HUES6 (cell line): ENCODE results near the gene IRF2BPL.

Experiments
- H3K27ac ChIP-seq: 2 replicates; pipeline ENCODE4 v1.7.0; 2013; ENCODE audit warnings: low read depth, mild to moderate bottlenecking, low read length, inconsistent platforms
- H3K27me3 ChIP-seq: 2 replicates; pipeline ENCODE4 v1.6.1; 2013; ENCODE audit warnings: low read length; ENCODE audit not compliant: control insufficient read depth, insufficient read depth
- H3K36me3 ChIP-seq: 2 replicates; pipeline ENCODE4 v1.6.1; 2013; ENCODE audit warnings: low read length; ENCODE audit not compliant: control insufficient read depth, insufficient read depth
- H3K4me1 ChIP-seq: 2 replicates; pipeline ENCODE4 v1.6.1; 2013; ENCODE audit warnings: low read length; ENCODE audit not compliant: control insufficient read depth, insufficient read depth
- H3K4me3 ChIP-seq: 2 replicates; pipeline ENCODE4 v1.5.1; 2013; ENCODE audit warnings: low read depth, low read length
- H3K9ac ChIP-seq: one replicate; pipeline ENCODE4 v1.6.1; 2013; ENCODE audit warnings: mild to moderate bottlenecking, low read length
- H3K9me3 ChIP-seq: 2 replicates; pipeline ENCODE4 v1.6.1; 2013; ENCODE audit warnings: low read depth, low read length; ENCODE audit not compliant: control insufficient read depth, insufficient read depth

Gene IRF2BPL

DNA sequence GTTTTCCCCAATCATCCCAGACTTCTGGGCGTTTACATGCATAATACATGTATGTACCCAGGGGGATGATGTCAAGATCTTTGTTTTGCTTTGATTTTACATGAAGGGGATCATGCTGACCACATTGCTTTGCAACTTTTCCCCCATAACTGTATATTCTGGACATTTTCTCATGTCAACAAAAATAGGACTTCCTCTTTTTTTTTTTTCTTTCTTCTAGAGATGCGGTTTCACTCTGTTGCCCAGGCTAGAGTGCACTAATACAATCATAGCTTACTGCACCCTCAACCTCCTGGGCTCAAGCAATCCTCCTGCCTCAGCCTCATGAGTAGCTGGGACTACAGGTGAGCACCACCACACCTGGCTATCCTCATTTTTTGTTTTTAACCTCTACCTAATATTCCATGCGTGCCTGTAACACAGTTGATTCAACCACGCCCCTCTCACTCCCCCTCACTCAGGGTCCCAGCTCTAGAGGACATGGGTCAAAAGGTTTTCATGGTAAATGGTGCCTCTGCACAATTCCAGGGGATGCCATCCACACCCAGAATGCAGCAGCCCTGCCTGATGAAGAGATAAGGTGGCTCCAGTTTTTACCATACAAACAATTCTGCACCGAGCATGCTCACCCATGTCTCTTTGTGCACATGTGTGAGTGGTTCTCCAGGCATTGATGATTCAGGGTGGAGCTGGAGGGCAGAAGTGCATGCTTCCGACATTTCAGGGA lies 37.5 kb upstream of the IRF2BPL start:
- Histone ChIP-seq H3K9ac (no peak overlapping the region), H3K4me3 (no peak overlapping the region), H3K27ac (no peak overlapping the region), H3K9me3 (no peaks in the 10 kb centered on the region), H3K4me1 (peaks cover 10% of the 10 kb centered on the region; the same call in 1 of the 2 replicates), H3K27me3 (no peaks in the 10 kb centered on the region), H3K36me3 (no peaks in the 10 kb centered on the region)

DNA sequence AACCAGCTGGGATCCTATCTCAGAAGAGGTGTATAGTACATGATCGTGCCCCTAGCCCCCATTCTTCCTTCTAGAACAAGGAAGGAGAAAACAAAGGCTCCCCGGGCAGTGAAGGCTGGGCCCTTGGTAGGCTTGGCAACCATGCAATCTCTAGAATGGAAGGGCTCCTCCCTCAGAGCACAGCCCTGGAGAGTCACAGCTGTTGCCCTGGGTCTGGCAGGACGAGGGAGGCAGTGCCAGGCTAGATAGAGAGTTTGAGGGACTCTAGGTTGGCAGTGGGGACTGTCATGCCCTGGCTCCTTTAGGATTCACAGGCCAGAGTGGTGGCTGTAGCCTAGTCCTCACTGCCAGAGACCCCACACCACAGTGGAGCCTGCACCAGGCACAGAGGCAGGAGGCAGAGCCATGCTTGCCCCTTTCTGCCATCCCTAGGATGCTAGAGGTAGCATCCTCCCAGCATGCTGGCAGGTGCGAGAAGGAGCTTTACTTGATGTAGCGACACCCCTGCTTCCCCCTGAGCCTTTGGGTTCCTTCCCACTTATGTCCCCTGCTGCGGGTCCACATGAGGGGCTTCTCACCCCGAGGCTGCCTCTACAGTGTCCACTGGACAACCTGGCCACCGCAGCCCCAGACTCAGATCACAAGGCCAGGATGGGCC lies 36.1 kb upstream of the IRF2BPL start:
- no peaks in the 10 kb centered on the region for H3K36me3 ChIP-seq
- H3K27me3 ChIP-seq: no peaks in the 10 kb centered on the region
- no peak overlapping the region for H3K4me3 ChIP-seq
- H3K9me3 ChIP-seq: no peaks in the 10 kb centered on the region
- no peak overlapping the region for H3K27ac ChIP-seq
- H3K9ac ChIP-seq: no peak overlapping the region
- peaks cover 9% of the 10 kb centered on the region; the same call in 1 of the 2 replicates for H3K4me1 ChIP-seq

DNA sequence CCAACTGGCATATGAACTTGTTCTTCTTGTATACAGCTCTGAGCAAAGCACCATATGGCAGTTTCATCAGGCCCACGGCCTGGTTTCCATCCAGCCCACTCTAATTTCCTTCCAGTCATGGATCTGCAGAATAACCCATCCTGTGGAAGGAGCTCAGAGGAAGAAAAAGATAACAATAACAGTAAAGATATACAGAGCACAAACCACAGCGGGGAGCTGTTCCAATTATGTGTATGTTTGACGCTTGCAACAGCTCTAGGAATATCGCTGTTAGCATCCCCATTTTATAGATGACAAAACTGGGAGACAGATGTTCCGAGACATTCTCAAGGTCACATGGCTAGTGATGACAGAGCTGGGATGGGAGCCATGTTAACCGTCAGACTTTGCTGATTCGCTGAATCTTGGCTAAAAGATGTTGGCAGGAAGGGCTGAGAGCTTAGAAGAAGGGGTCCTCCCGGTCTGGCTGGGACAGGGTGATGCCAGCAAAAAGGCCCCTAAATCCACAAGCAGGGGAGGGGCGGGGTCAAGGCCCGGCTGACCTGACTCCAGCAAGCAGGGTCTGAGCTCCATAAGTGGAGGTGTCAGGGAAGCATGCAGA lies 35.2 kb upstream of the IRF2BPL start:
- Histone ChIP-seq H3K4me3 (no peak overlapping the region), H3K27ac (no peak overlapping the region), H3K27me3 (no peaks in the 10 kb centered on the region), H3K4me1 (peaks cover 17% of the 10 kb centered on the region), H3K9me3 (no peaks in the 10 kb centered on the region), H3K36me3 (no peaks in the 10 kb centered on the region), H3K9ac (no peak overlapping the region)

DNA sequence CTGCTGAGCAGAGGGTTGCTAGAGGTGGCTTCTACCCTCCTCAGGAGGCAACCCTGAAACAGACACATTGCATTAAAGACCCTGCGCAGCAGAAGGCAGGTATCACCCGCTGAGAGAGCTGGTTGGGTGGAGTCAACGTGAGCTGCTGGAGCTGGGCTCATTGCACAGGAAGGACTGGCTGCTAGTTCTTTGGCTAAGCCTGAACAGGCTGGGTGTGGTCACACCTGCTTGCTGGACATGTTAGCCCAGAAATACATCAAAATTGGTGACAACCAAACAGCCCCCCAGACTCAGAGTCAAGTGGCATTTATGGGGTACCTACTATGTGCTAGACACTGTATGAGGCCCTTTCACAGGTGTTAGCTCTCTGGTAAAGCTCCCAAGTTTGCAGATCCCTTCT lies 33.8 kb upstream of the IRF2BPL start:
- no peak overlapping the region for H3K9ac ChIP-seq
- no peaks in the 10 kb centered on the region for H3K36me3 ChIP-seq
- H3K9me3 ChIP-seq: no peaks in the 10 kb centered on the region
- no peak overlapping the region for H3K4me3 ChIP-seq
- peaks cover 14% of the 10 kb centered on the region for H3K4me1 ChIP-seq
- no peak overlapping the region for H3K27ac ChIP-seq
- H3K27me3 ChIP-seq: no peaks in the 10 kb centered on the region

DNA sequence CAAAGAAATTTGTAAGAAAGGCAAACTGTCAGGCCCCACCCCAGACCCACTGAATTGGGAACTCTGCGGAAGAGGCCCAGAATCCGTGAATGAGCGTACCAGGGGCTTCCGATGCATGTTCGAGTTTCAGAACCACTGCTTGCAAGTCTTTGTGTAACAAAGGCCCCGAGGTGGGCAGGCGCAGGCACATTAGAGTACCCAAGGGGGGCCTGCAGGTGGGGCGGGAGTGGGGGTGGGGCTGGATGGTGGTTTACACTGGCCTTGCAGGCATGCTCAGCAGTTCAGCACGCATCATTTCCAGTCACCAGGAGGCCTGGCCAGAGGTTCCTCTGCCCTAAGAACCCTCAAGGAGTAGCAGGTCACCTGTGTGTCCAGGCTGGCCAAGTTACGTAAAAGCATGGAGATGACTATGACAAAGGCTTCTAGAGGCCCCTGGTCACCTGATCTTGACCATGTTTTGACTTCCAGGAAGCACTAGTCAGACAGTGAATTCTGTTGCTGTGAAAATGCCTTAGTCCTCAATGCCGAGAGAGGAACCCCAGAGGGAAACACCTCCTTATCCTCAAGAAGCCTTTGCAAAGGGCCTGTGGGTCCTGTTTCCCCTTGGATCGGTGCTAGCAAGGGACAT lies 33.2 kb upstream of the IRF2BPL start:
- Histone ChIP-seq H3K4me3 (no peak overlapping the region), H3K27ac (no peak overlapping the region), H3K36me3 (no peaks in the 10 kb centered on the region), H3K4me1 (peaks cover 14% of the 10 kb centered on the region), H3K27me3 (no peaks in the 10 kb centered on the region), H3K9ac (no peak overlapping the region), H3K9me3 (no peaks in the 10 kb centered on the region)

DNA sequence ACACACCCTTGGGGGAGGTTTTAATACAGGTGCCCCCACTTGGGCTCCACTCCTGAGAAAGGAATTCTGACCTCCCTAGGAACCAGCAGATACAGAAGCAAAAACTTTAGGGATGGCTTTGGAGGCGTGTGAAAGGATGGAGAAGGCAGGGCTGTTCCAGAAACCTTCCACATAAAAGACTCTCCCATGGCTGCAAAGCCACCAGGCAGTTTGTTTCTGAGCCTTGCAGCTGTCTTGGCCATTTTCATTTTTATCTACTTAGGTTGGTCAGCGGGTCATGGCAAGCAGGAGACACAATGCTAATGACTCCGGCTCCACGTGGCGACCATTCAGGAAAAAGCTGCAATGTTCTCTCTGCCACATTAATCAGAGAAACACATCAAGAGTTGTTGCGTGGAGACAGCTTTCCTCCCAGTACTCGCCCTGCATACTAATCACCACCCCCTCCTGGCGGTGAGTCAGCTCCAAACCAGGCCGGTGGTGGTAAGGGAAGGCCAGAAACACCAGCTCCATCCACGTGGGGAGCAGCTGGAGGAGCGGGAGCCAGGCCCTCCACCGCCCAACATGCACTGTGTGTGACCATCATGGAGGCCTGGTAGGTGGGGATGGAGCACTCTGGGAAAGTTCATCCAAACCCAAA lies 30.9 kb upstream of the IRF2BPL start:
- H3K27ac ChIP-seq: no peak overlapping the region
- no peaks in the 10 kb centered on the region for H3K27me3 ChIP-seq
- no peak overlapping the region for H3K9ac ChIP-seq
- H3K4me3 ChIP-seq: no peak overlapping the region
- no peaks in the 10 kb centered on the region for H3K36me3 ChIP-seq
- peaks cover 6% of the 10 kb centered on the region for H3K9me3 ChIP-seq
- peaks cover 14% of the 10 kb centered on the region for H3K4me1 ChIP-seq

DNA sequence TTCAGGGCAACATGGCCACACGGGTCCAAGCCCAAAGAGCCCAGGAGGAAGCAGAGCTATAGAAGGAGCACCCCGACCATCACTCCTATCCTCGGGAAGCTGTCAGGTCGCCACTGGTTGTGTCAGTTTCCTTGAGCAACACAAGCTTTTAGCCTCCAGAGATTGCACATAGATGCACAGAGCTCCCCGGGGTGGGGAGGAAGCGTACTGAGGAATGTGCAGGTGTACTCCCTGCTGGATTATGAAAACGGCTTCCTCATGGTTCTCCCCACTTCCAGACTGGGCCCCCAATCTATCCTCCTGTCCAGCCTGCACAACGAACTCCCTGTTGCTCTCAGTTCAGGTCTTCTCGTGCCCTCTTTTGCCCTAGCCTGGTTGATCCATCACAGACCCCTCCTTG lies 30.3 kb upstream of the IRF2BPL start:
- H3K27me3 ChIP-seq: no peaks in the 10 kb centered on the region
- no peaks in the 10 kb centered on the region for H3K36me3 ChIP-seq
- H3K9me3 ChIP-seq: peaks cover 6% of the 10 kb centered on the region
- no peak overlapping the region for H3K27ac ChIP-seq
- no peak overlapping the region for H3K9ac ChIP-seq
- H3K4me1 ChIP-seq: peaks cover 14% of the 10 kb centered on the region
- no peak overlapping the region for H3K4me3 ChIP-seq

DNA sequence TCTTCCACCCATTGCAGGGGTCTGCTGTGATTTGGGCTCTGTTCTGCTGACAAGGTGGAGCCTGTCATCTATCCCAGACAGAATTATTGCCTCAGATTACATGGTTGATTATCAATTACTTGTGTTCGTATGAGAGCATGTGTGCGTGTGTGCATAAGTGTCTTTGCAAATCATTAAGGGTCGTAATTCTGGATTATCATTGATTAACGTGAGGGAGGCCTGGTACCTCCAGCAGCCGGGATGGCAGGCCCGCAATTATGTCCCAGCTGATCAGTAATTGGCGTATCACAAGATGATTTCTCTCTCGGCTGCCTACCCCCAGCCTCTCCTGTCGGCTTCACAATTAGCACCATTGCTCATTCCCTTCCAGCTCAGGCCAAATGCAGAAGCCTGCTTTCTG lies 29.6 kb upstream of the IRF2BPL start:
- no peaks in the 10 kb centered on the region for H3K27me3 ChIP-seq
- peaks cover 14% of the 10 kb centered on the region for H3K4me1 ChIP-seq
- no peak overlapping the region for H3K27ac ChIP-seq
- no peak overlapping the region for H3K4me3 ChIP-seq
- no peak overlapping the region for H3K9ac ChIP-seq
- H3K9me3 ChIP-seq: peaks cover 6% of the 10 kb centered on the region
- H3K36me3 ChIP-seq: no peaks in the 10 kb centered on the region

DNA sequence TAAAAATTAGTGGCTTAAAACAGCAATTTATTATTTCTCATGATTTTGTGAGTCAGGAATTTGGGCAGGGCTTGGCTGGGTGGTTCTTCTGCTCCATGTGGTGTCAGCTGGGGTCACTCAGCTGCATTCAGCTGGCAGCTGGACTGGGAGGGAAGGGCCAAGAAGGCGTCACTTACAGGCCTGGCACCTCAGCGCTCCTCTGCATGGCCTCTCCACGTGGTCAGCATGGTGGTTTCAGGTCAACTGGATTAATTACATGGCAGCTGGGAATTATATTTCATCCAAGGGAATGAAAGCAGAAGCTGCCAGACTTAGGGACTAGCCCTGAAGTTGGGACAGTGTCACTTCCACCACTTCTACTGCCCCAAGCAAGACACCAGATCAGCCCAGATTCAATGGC lies 27.5 kb upstream of the IRF2BPL start:
- Histone ChIP-seq H3K27me3 (no peaks in the 10 kb centered on the region), H3K4me1 (peaks cover 25% of the 10 kb centered on the region), H3K27ac (no peak overlapping the region), H3K36me3 (no peaks in the 10 kb centered on the region), H3K9me3 (peaks cover 6% of the 10 kb centered on the region), H3K9ac (no peak overlapping the region), H3K4me3 (no peak overlapping the region)

DNA sequence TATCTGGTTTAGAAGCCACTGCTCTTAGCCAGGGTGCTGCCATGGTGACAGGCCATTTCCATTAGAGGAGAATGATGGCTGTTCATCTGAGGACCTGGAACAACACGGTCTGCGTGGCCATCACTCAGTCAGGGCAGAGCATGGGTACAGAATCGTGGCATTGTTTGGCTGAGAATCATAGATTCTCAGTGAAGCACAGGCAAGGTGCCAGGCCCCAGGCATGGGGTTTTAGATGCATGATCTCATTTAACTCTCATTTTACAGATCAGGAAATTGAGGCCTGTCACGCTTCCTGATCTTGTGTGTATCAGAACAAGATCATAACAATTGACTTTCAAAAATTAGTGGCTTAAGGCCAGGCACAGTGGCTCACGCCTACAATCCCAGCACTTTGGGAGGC lies 26.8 kb upstream of the IRF2BPL start:
- H3K9ac ChIP-seq: no peak overlapping the region
- no peaks in the 10 kb centered on the region for H3K27me3 ChIP-seq
- H3K4me1 ChIP-seq: peaks cover 26% of the 10 kb centered on the region
- no peaks in the 10 kb centered on the region for H3K36me3 ChIP-seq
- no peak overlapping the region for H3K4me3 ChIP-seq
- H3K9me3 ChIP-seq: peaks cover 6% of the 10 kb centered on the region
- H3K27ac ChIP-seq: no peak overlapping the region
